Ecto neural progenitor cell (in vitro differentiated cells): Measurements from ENCODE around the gene GORASP1.

ENCODE experiments used
- DNase-seq: peaks from one replicate; pipeline ENCODE4 v3.0.0-alpha.2; 2018; ENCODE audit warnings: low spot score

GORASP1 gene

DNA sequence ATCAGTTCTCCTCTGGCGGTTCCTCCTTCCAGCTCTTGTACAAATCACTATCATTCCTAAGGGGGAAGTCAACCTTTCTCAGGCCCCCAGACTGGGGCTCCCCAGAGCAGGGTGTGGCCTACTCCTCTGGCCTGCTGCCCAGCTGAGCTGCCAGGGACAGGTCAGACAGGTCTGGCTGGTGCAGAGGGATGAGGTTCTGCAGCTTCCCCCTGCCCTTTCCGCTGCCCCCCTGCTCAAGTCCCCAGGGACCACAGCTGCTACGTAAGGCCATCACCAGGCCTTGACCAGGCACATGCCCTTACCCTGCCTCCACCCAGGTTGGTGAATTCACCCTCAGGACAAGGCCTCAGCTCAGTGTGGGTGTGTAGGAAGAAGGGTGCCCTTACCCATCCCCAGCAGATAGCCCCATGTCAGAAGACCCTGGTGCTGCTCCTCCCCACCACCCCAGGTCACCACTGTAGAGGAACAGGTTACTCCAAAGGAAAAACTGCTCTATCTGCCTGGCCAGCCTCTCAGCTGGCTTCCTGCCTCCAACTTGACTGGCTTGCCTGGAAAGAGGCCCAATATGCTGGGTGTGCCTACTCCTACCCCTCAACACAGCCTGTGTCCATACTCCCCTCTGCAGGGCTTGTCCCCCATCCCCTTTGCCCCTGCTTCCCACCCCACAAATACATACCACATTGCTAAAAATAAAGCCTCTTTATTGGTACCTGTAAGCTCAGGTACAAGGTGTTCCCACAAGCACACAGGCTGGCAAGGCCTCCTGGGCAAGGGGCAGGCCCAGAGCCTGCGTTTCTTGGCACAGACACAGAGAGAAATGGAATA, 34.0 kb upstream of the GORASP1 start:
- DNase-seq, result no peak

DNA sequence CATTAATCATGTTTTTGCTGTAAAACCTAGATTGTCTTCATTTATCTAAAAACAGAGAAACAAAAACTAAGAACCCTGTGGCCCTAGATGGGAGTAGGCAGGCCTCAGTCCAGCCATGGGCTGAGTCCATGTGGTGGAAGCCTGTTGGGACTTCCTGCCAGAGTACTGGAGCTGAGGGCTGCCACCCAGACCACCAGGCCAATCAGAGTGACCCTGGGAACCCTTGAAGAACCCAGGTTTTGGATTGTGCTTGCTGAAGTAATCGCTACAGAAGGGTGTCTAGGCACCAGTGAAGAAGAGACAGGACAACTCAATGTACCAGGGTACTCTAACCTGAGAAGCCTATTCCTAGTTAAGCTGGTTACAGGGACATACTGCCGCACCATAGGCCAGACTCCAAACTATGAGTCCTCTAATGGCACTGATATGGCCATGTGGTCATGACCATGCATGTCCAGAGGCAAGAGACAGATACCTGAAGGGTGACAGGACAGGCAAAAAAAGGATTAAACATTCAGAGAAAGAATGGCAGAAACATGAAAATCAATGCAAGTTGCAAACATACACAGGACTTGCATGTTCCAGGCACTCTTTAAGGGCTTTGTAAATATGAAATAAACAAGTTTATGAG, 33.0 kb upstream of the GORASP1 start:
- DNase-seq, result no peak

- DNase-seq, result no peak
Measured at GRCh38 chr3:39139442-39139841, 32.0 kb upstream of the GORASP1 start.

DNA sequence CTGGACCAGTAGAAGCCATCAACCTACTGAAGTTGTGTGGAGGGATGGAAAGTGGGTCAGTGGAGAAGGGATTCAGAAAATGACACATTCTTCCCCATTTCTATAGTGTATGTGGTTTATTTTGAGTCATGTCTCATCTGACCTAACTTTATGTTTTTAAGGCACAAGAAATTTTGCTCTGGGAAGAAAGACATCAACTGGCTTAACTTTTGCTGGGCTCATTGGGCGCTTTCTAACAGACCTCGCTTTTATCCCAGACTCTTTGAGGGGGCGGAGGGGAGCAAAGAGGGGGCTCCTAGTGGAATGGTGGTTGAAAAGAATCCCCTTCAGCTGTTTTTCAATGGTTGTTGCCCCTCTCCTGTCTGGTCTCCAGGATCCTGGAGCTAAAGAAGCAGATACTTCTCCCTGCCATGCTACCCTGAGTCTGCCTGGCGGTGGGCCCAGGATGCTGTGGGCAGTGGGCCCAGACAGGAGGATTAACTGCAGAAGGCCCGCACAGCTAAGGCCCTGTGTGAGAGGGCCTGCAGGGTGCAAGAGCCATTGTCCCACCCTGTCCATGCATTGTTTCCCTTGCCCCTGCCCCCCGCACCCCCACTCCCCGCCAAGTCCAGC, 31.5 kb upstream of the GORASP1 start:
- no peak for DNase-seq

DNA sequence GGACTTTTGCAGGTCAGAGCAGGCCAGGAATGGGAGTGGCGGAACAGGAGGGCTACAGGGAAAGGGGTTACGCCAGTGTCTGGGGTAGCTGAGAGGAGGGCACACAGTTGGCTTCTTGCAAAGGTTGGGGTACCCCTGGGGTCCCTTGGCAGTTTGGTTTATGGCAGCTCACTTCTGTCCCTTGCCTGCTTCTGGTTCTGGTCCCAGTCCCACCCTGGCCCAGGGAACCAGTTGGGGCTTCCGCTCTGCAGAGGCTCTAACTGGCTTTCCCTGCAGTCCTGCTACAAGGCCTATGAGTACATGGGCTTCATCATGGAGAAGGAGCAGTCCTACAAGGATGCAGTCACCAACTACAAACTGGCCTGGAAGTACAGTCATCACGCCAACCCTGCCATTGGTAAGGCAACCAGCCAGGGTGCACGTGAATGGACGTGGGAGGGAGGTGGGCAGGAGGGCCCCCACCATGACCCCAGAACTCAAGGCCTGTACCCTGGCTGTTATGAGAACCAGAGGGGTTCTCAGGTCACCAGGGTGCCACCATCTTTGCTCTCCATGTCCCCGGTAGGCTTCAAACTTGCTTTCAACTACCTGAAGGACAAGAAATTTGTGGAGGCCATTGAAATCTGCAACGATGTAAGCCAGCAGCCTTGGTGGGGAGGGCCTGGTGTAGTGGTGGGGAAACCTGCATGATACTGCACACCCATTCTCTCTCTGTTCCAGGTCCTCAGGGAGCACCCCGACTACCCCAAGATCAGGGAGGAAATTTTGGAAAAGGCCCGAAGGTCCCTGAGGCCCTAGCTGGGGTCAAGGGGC, 30.8 kb upstream of the GORASP1 start:
- no peak for DNase-seq

DNA sequence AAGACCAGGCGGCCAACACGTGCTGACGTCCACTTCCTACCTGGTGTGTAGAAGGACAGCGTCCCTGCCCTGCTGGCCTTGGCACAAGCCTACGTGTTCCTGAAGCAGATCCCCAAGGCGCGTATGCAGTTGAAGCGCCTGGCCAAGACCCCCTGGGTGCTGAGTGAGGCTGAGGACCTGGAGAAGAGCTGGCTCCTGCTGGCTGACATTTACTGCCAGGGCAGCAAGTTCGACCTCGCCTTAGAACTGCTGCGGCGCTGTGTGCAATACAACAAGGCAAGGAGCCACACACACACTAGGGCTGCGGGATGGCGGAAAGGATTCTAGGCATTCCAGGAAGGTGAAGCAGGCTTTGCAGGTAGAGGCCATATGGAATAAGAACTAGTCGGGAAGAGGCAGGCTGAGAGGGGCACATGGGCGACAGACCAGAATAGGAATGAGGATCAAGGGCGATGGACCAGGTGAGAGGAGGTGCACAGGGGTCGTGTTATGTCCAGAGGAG, 30.1 kb upstream of the GORASP1 start:
- no peak for DNase-seq

GRCh38 chr3:39136533-39137434, 29.4 kb upstream of the GORASP1 start:
- no peak for DNase-seq

DNA sequence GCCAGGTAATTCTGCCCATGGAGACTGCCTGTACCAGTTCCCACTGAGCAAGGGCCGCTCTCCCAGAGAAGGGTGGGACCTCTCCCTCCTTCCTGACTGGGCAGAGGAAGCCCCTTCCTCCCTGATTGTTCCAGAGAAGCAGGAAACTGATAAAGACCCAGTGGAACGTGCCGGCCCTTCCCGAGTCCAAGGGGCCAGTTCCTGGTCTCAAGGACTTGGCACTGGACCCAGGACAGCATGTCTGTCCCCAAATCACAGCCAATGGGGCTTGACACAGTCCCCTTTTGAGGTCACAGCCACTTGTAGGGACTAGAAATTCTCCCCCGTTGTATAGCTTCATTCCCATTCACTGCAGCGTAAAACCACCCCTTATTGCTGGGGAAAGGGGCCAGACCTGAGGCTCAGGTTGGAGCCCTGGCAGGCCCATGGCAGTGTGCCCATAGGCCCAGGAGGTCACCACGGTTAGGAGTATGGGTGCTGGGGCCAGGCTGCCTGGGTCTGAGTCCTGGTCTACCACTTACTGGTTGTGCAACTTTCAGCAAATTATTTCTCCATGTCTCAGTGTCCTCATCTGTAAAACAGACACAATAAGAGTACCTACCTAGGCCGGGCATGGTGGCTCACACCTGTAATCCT, 27.9 kb upstream of the GORASP1 start:
- DNase-seq, result no peak

- DNase-seq, result no peak
Measured at GRCh38 chr3:39134305-39134704, 26.9 kb upstream of the GORASP1 start.

DNA sequence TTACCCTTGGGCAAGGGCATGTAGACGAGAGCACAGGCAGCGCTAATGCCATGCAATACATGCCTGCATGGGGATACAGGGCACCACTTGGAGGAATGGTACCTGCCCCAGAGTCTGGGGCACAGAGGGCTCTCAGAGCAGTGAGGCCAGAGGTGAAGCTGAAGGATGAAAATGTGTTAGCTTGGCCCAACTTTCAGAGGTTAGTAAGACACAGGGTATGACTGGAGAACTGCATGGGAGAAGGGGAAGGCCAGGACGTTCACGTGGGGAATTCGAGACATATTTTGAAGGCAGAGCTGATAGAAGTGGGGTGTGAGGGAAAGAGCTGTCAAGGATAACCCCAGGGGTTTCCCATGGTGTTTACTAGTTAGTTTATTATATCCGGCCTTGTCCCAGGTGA, 26.4 kb upstream of the GORASP1 start:
- no peak for DNase-seq

DNA sequence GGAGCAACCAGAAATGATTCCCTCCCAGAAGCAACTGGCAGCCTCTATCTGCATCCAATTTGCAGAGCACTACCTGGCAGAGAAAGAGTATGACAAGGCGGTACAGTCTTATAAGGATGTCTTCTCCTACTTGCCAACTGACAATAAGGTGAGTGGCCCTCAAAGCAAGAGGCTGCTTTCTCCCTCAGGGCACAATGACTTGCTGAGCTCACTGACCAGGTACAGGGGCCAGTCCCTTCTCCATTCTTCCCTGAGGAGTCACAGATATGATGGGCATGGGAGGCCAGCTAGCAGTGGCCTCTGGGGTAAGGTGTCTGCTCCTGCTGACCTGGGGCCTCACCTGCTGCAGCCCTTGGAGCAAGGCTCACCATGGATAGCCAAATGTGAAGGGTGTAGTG, 25.7 kb upstream of the GORASP1 start:
- DNase-seq, result no peak

DNA sequence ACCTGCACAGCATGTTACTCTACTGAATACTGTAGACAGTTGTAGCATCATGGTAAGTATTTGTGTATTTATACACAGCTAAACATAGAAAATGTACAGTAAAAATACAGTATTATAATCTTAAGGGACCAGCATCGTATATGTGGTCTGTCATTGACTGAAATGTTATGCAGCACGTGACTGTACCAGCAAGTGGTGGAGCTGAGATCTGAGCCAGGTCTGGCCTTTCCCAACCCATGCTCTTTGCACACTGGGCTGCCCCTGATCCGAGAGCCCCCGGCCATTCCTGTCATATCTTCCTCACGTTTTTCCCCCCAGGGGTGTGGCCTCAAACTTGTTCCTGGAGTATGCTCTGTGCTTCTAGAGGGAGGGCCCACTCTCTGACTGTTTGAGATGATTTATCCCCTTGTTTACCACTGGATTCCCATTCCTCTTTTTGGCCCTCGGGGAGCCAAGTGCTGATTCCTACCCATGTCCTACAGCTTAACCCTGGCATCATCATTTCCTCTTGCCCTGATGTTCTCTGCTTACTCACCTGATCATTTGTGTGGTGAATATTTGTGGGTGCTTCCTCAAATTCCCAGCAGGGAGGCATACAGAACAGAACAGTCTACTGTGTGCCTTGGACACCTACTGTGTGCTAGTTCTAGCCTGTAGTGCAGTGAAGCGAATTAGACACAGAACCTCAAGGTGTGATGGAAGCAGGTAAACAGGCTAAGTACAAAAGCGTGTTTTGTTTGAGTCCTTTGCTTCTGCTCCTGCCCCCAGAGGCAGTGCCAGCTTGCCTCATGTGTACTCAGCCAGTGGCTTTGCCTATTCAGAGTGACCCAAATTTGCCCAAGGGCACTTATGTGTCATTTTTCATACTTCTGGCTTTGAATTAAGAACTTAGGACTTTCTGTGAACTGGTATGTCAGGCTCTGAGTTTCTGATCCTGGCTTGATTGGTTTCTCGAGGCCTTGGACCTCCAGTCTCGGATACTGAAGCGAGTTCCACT, 25.0 kb upstream of the GORASP1 start:
- DNase-seq, result no peak

GRCh38 chr3:39130693-39131265, 23.4 kb upstream of the GORASP1 start:
- DNase-seq, result no peak

GRCh38 chr3:39130026-39130425, 22.6 kb upstream of the GORASP1 start:
- no peak for DNase-seq

- DNase-seq, result no peak
Measured at GRCh38 chr3:39128951-39129350, 21.5 kb upstream of the GORASP1 start.

GRCh38 chr3:39127908-39128304, 20.5 kb upstream of the GORASP1 start:
- DNase-seq, result no peak

GRCh38 chr3:39127269-39127907, 20.0 kb upstream of the GORASP1 start:
- DNase-seq, result no peak

- DNase-seq, result no peak
Measured at GRCh38 chr3:39126532-39127071, 19.2 kb upstream of the GORASP1 start.
